Activated CD4-positive, CD25-positive, alpha-beta regulatory T cell treated with anti-CD3 and anti-CD28 coated beads, Interleukin-2, amount 50 U/mL, for 72 hours (primary cell): ENCODE data around the gene DTD1.

Experiments
- DNase-seq: peaks from one replicate; pipeline ENCODE4 v3.0.0; 2021

The DTD1 gene

DNA sequence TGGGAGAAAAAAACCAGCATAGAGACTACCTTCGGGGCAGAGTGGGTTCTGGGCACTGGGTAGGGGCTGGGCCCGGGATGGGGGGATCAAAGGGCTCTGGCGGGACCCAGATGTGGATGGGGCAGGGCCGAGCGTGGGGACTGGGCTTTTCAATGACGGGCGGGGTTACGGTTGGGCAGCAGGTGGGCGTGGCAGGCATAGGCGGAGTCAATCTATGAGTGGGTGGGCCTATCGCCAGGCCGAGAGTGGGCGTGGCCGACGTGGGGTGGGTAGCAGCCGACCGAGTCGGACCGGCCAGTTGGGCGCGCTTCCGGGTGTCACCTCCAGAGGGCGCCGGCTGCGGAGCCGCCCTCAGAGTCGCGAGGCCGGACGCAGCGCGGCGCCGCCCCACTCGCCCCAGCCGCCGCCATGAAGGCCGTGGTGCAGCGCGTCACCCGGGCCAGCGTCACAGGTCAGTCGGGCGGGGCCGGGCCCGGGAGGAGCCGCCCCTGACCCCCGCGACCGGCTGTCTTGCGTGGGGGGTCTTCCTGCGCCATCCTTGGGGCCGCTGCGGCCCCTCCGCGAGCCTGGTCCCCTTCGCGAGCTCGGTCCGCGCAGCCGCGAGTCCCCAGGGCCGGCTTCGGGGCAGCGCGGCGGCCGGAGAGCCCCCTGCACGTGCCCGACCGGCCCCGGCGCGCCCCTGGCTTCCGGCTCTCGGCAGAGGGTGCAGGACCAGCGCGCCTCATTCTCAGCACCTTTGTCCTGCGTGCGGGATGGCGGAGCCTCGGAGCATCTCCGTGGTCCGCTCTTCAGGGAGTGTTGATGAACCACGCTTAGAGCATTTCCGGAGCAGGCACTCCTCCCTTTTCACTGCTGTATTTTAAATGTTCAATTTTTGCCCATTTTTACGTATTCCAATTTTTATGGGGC is at the start of gene DTD1:
Gene DTD1, plus strand, starts transcription at position 390 of the 909 bp plus-strand sequence. Its CDS starts 19 bp downstream, at position 409.
- peak; percentile 97 for DNase-seq

DNA sequence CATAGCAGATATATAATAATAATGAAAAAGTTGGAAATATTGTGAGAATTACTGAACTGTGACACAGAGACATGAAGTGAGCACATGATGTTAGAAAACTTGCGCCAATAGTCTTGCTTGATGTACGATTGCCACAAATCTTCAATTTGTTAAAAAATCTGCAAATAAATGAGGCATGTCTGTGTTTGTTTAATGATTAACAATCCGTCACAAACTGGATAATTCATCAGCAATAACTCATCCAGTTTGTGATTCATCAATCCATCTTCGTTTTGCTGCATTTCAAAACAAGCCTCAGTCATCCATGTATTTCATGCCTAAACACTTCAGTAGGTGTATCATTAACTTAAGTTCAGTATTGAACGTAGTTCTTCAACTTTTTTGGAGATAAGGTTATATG is 46.1 kb upstream of the DTD1 start:
- DNase-seq, result no peak

GRCh38 chr20:18543216-18543615 is 44.6 kb upstream of the DTD1 start:
- DNase-seq, result no peak

DNA sequence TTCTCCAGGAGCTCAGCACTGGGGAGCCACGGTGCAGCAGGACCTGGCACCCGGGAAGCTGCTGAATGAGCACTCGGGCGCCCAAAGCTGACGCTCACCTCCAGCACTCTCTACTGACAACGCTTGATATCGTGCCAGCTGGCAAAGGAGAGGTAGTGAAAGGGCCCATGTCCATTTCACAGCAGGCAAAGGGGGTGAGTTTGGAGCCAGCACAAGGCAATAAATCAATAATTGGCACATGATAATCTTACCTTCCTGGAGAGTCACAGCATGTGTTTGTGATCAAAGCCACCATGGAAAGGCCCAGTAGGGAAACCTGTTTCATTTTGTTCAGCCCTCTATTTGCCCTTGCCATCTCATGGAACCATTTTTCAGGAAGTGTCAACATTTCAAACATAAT is 43.9 kb upstream of the DTD1 start:
- DNase-seq, result no peak

DNA sequence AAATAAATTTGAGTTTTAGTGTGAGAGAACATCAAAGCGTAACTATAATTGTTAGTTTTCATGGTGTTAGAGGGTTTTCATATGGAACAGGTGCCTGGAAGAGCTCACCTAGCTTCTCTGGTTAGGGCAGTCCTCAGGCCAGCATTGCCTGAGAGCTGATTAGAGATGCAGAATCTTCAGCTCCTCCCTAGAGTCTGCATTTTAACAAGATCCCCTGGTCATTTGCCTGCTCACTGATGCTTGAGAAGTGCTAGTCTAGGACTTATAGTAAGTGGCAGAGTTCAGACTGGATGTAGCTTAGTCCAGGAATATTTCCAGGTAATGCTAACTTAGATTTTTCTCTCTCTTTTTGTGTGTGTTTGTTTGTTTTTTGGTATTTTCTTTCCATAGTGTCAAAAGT is 42.3 kb upstream of the DTD1 start:
- no peak for DNase-seq

DNA sequence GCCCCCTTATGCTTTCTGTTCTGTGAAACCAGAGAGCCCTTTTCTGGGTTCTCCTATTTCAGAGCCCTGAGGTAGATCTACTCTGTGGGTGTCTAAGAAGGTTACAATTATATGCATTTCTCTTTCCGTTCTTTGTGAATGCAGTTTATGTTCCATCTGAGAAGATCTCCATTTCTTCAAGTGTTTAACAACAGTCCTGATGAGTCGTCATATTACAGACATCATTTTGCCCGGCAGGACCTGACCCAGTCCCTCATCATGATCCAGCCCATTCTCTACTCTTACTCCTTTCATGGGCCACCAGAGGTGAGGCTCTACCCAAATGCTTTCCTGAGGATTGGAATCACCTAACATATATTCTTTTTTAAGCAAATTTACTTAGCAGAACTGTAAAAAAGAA is 39.4 kb upstream of the DTD1 start:
- no peak for DNase-seq

- DNase-seq, result no peak
These were observed 34.1 kb upstream of the DTD1 start for GRCh38 chr20:18553746-18554145.

DNA sequence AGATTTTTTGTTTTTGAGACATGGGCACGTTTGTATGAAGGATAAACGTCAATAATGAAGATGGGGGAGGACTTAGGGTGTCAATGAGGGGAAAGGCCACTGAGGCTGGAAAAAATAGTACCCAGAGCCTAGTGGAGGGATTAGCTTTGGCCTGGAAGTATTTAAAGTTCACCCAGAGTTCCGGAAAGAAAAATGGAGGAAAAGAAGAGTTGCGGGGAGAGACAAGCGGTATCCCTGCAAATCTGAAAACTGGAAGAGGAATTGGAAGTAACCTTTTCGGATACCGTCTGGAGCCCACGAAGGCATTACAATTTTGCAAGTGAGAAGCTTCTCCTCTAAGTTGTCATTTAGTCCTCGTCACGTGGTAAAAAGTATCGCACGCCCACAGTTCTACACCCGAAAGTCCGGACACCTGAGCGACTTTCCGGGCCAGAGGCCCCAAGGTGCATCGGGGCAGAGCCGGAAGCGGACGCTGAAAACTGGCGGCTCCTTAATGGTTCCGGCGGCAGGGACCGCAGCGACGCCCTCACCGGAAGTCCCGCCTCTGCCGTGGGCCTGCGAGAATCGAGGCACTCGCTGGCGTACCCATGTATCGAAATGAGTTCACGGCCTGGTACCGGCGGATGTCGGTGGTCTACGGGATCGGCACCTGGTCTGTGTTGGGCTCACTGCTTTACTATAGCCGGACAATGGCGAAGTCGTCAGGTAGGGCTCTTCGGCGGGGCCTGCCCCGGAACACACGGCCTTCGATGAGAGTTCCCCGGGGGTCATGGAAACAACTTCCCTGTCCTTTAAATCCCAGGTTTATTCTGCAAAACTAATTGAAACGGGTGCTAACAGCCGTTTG is 20.7 kb upstream of the DTD1 start, which contains the start of gene SMIM26:
Gene SMIM26, plus strand, starts transcription at position 541 of the 847 bp plus-strand sequence. Its CDS starts 47 bp downstream, at position 588.
- peak; percentile 95 for DNase-seq

- DNase-seq, result no peak
These were observed 20.1 kb upstream of the DTD1 start for GRCh38 chr20:18567739-18568091.

- DNase-seq, result no peak
These were observed 16.8 kb upstream of the DTD1 start for GRCh38 chr20:18571009-18571408.

GRCh38 chr20:18571578-18571977 is 16.3 kb upstream of the DTD1 start:
- DNase-seq, result no peak

DNA sequence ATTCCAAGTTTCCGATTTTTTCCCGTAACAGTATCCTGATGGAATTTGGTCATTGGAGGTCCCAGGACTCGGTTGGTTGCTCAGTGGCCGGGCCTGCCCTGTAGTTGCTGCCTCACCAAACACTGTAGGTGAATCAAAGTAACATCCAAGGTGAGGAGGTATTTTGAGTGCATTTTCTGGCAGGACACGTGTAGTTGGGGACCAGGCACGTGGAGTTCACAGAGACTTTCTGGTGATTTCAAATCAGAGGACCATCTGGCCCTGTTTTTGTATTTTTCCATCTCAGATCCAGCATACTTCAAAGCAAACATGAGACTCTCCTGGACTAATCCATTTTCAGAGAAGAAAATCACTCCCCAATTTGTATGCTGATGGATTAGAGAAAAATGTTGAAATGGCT is 9.9 kb upstream of the DTD1 start:
- no peak for DNase-seq

- DNase-seq, result no peak
These were observed 9.3 kb upstream of the DTD1 start for GRCh38 chr20:18578581-18578980.

DNA sequence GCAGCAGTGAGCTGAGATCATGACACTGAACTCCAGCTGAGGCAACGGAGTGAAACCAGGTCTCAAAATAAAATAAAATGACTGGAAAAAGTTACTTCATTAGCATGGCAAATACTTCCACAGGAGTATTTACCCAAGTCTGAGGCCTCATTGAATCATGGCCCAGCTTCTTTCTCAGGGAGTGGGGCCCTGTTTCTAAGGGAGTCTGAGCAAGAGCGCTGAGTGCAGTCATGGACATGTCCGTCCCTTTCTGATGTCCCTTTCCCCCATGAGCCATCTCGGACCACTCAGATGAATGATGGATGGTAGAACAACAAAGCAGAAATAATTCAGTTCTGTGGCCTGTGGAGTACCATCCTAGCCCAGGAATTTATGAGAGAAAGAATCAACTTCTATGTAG is 7.8 kb upstream of the DTD1 start:
- no peak for DNase-seq

DNA sequence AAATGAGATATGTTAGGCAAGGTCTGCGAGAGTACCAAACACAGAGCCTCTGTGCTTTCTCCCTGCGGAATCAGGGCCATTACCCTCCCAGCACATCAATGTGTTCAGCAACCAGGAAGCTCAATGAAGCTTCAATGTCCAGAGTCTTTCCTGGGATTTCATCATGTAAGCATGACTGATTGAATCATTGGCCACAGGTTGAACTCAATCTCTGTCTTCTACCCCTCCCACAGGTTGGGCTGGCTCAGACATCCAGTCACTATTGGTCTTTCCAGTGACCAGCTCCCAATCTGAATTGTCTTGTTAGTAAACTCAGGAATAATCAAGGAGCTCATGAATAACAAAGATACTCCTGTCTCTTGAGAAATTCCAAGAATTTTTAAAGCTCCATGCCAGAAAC is 2.7 kb upstream of the DTD1 start:
- DNase-seq, result no peak

DNA sequence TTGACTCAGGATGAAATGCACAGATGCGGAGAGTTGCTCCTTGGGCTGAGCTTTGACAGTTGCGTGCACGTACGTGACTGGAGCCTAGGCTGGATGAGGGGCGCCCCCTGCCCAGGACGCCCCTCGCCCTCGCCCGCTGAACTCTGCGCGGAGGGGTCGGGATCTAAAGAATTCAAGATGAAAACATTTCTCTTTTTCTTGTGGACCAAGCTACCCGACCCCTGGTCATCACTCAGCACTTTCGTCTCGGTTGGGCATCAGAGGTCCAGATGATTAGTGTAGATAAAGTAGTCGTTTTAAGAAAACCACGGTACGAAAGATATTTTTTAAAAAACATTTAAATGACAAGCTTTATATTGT is 700 bp downstream of the DTD1 start:
- no peak for DNase-seq

GRCh38 chr20:18589941-18590674 is 2.3 kb downstream of the DTD1 start:
- no peak for DNase-seq

- DNase-seq, result no peak
These were observed 8.4 kb downstream of the DTD1 start for GRCh38 chr20:18596270-18596669.

DNA sequence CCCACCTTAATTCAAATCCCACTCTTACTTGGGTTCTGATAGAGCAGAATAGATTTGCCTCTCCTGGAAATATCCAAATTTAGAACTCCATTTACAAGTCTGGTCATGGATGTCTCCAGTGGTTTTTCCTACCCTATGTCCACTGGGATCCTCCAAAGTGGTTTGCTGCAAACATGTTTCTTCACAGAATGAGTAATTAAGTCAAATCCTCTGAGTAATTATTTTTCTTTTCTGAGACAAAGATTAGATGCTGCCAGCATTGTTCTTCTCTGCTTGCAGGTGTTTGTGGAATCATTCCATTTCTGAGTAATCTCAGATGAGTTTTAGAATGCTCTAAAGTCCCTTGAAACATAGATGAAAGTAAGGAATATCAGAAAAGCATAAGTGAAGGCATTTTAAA is 21.9 kb downstream of the DTD1 start:
- no peak for DNase-seq

GRCh38 chr20:18611492-18611891 is 23.6 kb downstream of the DTD1 start:
- DNase-seq, result no peak

- no peak for DNase-seq
These were observed 25.7 kb downstream of the DTD1 start for GRCh38 chr20:18613553-18613952.

DNA sequence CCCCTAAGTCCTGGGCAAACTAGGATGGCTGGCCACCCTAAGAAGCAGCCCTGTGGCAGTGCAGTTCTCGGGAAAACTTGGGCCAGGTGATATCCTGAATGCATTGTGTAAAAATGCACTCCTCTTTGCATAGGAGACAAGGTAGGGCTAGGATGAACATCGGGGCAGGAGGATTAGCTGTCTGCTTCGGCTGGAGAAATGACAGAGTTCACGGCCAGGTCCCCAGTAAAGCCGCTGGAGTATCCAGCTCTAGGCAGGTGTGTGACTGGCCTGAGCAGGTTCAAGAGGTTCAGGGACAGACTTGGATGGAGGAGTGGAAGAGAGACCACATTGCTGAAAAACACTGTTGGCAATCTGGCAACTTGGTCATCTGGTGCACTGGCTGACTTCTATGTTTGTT is 26.4 kb downstream of the DTD1 start:
- no peak for DNase-seq

- no peak for DNase-seq
These were observed 27.3 kb downstream of the DTD1 start for GRCh38 chr20:18615020-18615650.
